ENCODE results near the gene RAB11FIP4. TPM values are rescaled to one million over a fixed set of nuclear protein-coding genes. Genes with fewer than 3 reads are reported as not detected.

The RAB11FIP4 gene
- total and polyA plus RNA-seq, 2 donors (not counting 3 experiments of a cell fraction or from before 2014, with no cell fraction given): 0.08 to 0.38 TPM

GRCh38 chr17:31418773-31419350, 27.4 kb downstream of the RAB11FIP4 start:
- ChIA-PET CTCF (no interaction called here), POLR2A (no interaction called here)
- H3K4me2 ChIP-seq (ENCODE audit: insufficient read depth, low read length): no peak overlapping the region
- FAIRE-seq (no peak), DNase-seq (ENCODE audit: low read depth, low spot score) (no peak)
- BruUV-seq (replicated peaks): no TSS peak
- no peaks in the 10 kb centered on the region for H3K9me3 ChIP-seq (replicated peaks; ENCODE audit: control insufficient read depth, insufficient read depth, low read length)
- no peak overlapping the region for H2AFZ ChIP-seq (ENCODE audit: low read depth, low read length)
- TF ChIP-seq GATA2 (IDR thresholded peaks at IDR 0.05; ENCODE audit: insufficient read depth, insufficient read length, low read depth, low read length) (no peak), MAX (IDR thresholded peaks at IDR 0.05; ENCODE audit: insufficient read depth, insufficient read length) (no peak), FOS (IDR thresholded peaks at IDR 0.05; ENCODE audit: borderline replicate concordance, insufficient read depth, low read length) (no peak), JUN (IDR thresholded peaks at IDR 0.05; ENCODE audit: borderline replicate concordance, insufficient read depth, insufficient read length, low read depth) (no peak), MYC (IDR thresholded peaks at IDR 0.05; ENCODE audit: low read depth, low read length) (no peak), EZH2 (IDR thresholded peaks at IDR 0.05; ENCODE audit: borderline replicate concordance, low read depth, low read length, severe bottlenecking) (no peak), POLR2AphosphoS5 (IDR thresholded peaks at IDR 0.05; ENCODE audit: insufficient read depth, low read depth, low read length) (no peak), CTCF (IDR thresholded peaks at IDR 0.05; ENCODE audit: extremely low read depth in 1 of 2, insufficient read depth in 1 of 2, low read depth in 1 of 2, low read length in 2 of 2) (no peak), POLR2A (IDR thresholded peaks at IDR 0.05; ENCODE audit: low read depth, low read length) (no peak)
- H3K36me3 ChIP-seq (ENCODE audit: control insufficient read depth in 2 of 2, extremely low read depth in 1 of 2, insufficient read depth in 2 of 2, low read length in 2 of 2): no peaks in the 10 kb centered on the region
- intact Hi-C loops (cut with micrococcal nuclease): no loop called here
- no peaks in the 10 kb centered on the region for H3K9me1 ChIP-seq (replicated peaks; ENCODE audit: control insufficient read depth, extremely low read depth, insufficient read depth, low read length)
- H3K4me1 ChIP-seq (ENCODE audit: control insufficient read depth, extremely low read depth, insufficient read depth, low read length): no peaks in the 10 kb centered on the region
- no peaks in the 10 kb centered on the region for H3K79me2 ChIP-seq (ENCODE audit: control insufficient read depth, insufficient read depth, low read length)
- H4K20me1 ChIP-seq (replicated peaks; ENCODE audit: control insufficient read depth, extremely low read depth, insufficient read depth, low read length): no peaks in the 10 kb centered on the region
- no peak overlapping the region for H3K27ac ChIP-seq (ENCODE audit: insufficient read depth, low read depth, low read length)
- no peak overlapping the region for H3K4me3 ChIP-seq (replicated peaks in 1 of 3; ENCODE audit: insufficient read depth in 1 of 3, low read depth in 1 of 3, low read length in 3 of 3)
- H3K9ac ChIP-seq (replicated peaks; ENCODE audit: extremely low read depth, insufficient read depth, low read length): no peak overlapping the region
- H3K27me3 ChIP-seq (ENCODE audit: control insufficient read depth in 2 of 2, insufficient read depth in 2 of 2, low read length in 2 of 2): peaks cover 2% of the 10 kb centered on the region in 2 experiments
- dilution Hi-C loops (cut with MboI; ENCODE audit: extremely low pct_ligation_motif_present, low sequenced_read_pairs): no loop called here
